Right lobe of liver (tissue), 4 donors: ENCODE data around the gene F8.

Experiments
- CTCF ChIP-seq, 4 donors: fragments of 200-600 bp in 3 of 4; fragments of 450-650 bp in 1 of 4; IDR thresholded peaks; one replicate each; pipeline versions ENCODE4 v1.5.1 to v1.8.0; 2016 to 2022; ENCODE audit warnings: antibody characterized with exemption in 4 of 4, mild to moderate bottlenecking in 2 of 4
- POLR2A ChIP-seq: fragments of 450-650 bp; IDR thresholded peaks from one replicate; pipeline ENCODE4 v1.6.1; 2017; ENCODE audit warnings: antibody characterized with exemption, mild to moderate bottlenecking
- donor health status: DM: no; HTN: no; CAD: no.
- donor health status: DM: no; HTN: no; CAD: no.
- donor health status: DM: no; HTN: yes; CAD: no.

GRCh38 chrX:154840856-154841255 lies 181.7 kb downstream of the F8 start:
- TF ChIP-seq CTCF (IDR thresholded peaks at IDR 0.05) (peak; percentile 45 to 58 (median 50)), POLR2A (no peak)
